Neural progenitor cell (in vitro differentiated cells): ENCODE data around the gene ITGA1.

ENCODE experiments used
- EZH2 ChIP-seq: fragments of 200-600 bp; sonication (generic); IDR thresholded peaks from 2 replicates; pipeline ENCODE4 v1.6.1; 2017; ENCODE audit warnings: antibody characterized with exemption, mild to moderate bottlenecking, moderate library complexity
- TF ChIP-seq, protein P1 (sequence below): fragments of 200-600 bp; sonication (generic); IDR thresholded peaks from 2 replicates; pipeline ENCODE4 v1.5.1; 2017; ENCODE audit warnings: antibody characterized with exemption, mild to moderate bottlenecking

GRCh38 chr5:52977264-52977897, 189.7 kb downstream of the ITGA1 start:
- TF ChIP-seq, protein P1, sequence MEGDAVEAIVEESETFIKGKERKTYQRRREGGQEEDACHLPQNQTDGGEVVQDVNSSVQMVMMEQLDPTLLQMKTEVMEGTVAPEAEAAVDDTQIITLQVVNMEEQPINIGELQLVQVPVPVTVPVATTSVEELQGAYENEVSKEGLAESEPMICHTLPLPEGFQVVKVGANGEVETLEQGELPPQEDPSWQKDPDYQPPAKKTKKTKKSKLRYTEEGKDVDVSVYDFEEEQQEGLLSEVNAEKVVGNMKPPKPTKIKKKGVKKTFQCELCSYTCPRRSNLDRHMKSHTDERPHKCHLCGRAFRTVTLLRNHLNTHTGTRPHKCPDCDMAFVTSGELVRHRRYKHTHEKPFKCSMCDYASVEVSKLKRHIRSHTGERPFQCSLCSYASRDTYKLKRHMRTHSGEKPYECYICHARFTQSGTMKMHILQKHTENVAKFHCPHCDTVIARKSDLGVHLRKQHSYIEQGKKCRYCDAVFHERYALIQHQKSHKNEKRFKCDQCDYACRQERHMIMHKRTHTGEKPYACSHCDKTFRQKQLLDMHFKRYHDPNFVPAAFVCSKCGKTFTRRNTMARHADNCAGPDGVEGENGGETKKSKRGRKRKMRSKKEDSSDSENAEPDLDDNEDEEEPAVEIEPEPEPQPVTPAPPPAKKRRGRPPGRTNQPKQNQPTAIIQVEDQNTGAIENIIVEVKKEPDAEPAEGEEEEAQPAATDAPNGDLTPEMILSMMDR, result no peak
- TF ChIP-seq EZH2, result no peak
